K562 (cell line): Measurements from ENCODE around the gene MVB12B. TPM values are rescaled to one million over a fixed set of nuclear protein-coding genes. Genes with fewer than 3 reads are reported as not detected.

ENCODE experiments used
- ATAC-seq: fragments of 200-7000 bp; cut with Tn5 transposase; 3 replicates; pipeline ENCODE4 v1.9.1; 2020; ENCODE audit warnings: moderate library complexity
- BruUV-seq: library from RNA; stranded (reverse); fragments of 400-500 nt; replicated peaks from 2 replicates; lab custom pipeline; 2021; lab: Mats Ljungman, UMichigan
- CTCF ChIA-PET: fragments of 300-600 bp; formaldehyde crosslinking; extraction: SDS; loops from one replicate; lab custom pipeline; 2021; ENCODE audit warnings: low intra/inter-chr PET ratio; lab: Yijun Ruan, JAX
- POLR2A ChIA-PET: fragments of 300-600, 350-650 bp; sonication (Branson Sonifier 250); formaldehyde crosslinking; extraction: SDS; loops from one replicate; lab custom pipeline; 2021; ENCODE audit warnings: antibody characterized with exemption, inconsistent platforms; lab: Yijun Ruan, JAX
- DNase-seq, 4 experiments: peaks; one replicate each; pipeline versions ENCODE4 v3.0.0 to v3.0.0-alpha.2; 2011 to 2018; ENCODE audit warnings: low spot score in 3 of 4, mixed read lengths in 3 of 4; ENCODE audit errors: extremely low read depth in 1 of 4
- FAIRE-seq: peaks from 2 replicates; lab custom pipeline; 2011; peaks lifted over from hg19 to GRCh38; lab: Jason Lieb, UNC
- H2AFZ ChIP-seq: 2 replicates; pipeline ENCODE4 v1.6.0; 2011; ENCODE audit warnings: low read depth, low read length, control low read depth, inconsistent platforms
- H3K27ac ChIP-seq: fragments of 200-600 bp; 3 replicates; pipeline ENCODE4 v1.8.0; 2011; ENCODE audit warnings: low read depth, mild to moderate bottlenecking, control low read depth, inconsistent platforms, low read length, moderate library complexity, mixed read lengths; ENCODE audit errors: extremely low read depth
- H3K27me3 ChIP-seq, 2 experiments: fragments of 300-600 bp in 1 of 2; 2 replicates in 1 of 2; 3 replicates in 1 of 2; pipeline versions ENCODE4 v1.6.0 to v1.8.0; 2011; ENCODE audit warnings: inconsistent platforms in 2 of 2, low read length in 2 of 2, mild to moderate bottlenecking in 1 of 2, mixed read lengths in 1 of 2, moderate library complexity in 1 of 2; ENCODE audit not compliant: control insufficient read depth in 2 of 2, insufficient read depth in 2 of 2
- H3K36me3 ChIP-seq: fragments of 300-600 bp; 3 replicates; pipeline ENCODE4 v1.8.0; 2011; ENCODE audit warnings: mild to moderate bottlenecking, low read length, inconsistent platforms; ENCODE audit not compliant: control insufficient read depth, insufficient read depth
- H3K4me1 ChIP-seq, 2 experiments: fragments of 200-600 bp in 1 of 2; replicated peaks in 1 of 2; 2 replicates in 1 of 2; 3 replicates in 1 of 2; pipeline versions ENCODE4 v1.5.1 to v1.8.0; 2011; ENCODE audit warnings: inconsistent platforms in 2 of 2, low read length in 2 of 2, mild to moderate bottlenecking in 1 of 2, mixed read lengths in 1 of 2, moderate library complexity in 1 of 2; ENCODE audit not compliant: control insufficient read depth in 2 of 2, insufficient read depth in 2 of 2
- H3K4me2 ChIP-seq: 2 replicates; pipeline ENCODE4 v1.6.1; 2011; ENCODE audit warnings: low read length, control low read depth, inconsistent platforms, mixed read lengths; ENCODE audit not compliant: insufficient read depth
- H3K4me3 ChIP-seq: fragments of 200-600 bp; sonication (generic), shearing (Covaris generic); 2 replicates; pipeline ENCODE4 v1.5.1; 2016; ENCODE audit warnings: control low read depth, inconsistent platforms
- H3K79me2 ChIP-seq: fragments of 200-600 bp; 3 replicates; pipeline ENCODE4 v1.8.0; 2011; ENCODE audit warnings: low read length, inconsistent platforms; ENCODE audit not compliant: control insufficient read depth, insufficient read depth
- H3K9ac ChIP-seq, 2 experiments: 2 replicates each; pipeline versions ENCODE4 v1.6.0 to v1.6.1; 2011; ENCODE audit warnings: low read depth in 2 of 2, low read length in 2 of 2, control low read depth in 1 of 2, inconsistent platforms in 1 of 2, mild to moderate bottlenecking in 1 of 2, mixed read lengths in 1 of 2; ENCODE audit not compliant: insufficient read depth in 1 of 2
- H3K9me1 ChIP-seq: one replicate; pipeline ENCODE4 v1.6.0; 2011; ENCODE audit warnings: inconsistent platforms, mild to moderate bottlenecking, low read length, moderate library complexity; ENCODE audit not compliant: control insufficient read depth, insufficient read depth
- H3K9me3 ChIP-seq: replicated peaks from 2 replicates; pipeline ENCODE4 v1.5.1; 2011; ENCODE audit warnings: low read depth, low read length, inconsistent platforms; ENCODE audit not compliant: control insufficient read depth, insufficient read depth
- H4K20me1 ChIP-seq: replicated peaks from 2 replicates; pipeline ENCODE4 v1.6.1; 2011; ENCODE audit warnings: low read length, inconsistent platforms, mixed read lengths; ENCODE audit not compliant: control insufficient read depth, insufficient read depth
- PHB ChIP-seq: fragments of 250-450 bp; sonication (Bioruptor Pico); IDR thresholded peaks from 2 replicates; pipeline ENCODE4 v1.5.0; 2021
- ZBTB1 ChIP-seq: sonication (generic); formaldehyde crosslinking; IDR thresholded peaks from 2 replicates; pipeline ENCODE4 v1.8.1; 2023; ENCODE audit warnings: missing genetic modification reagents, low read depth, mild to moderate bottlenecking, borderline replicate concordance
- WGBS: fragments of 100-300 bp; shearing (Covaris generic); methylation state at CpG from one replicate; pipeline ENCODE4 v1.1.6; 2016; ENCODE audit warnings: low coverage, mixed read lengths; ENCODE audit not compliant: insufficient coverage; ENCODE audit errors: missing lambda C conversion rate; 5-methylcytosine and 5-hydroxymethylcytosine counted together
- in situ Hi-C: fragments of 300-500 bp; cut with MboI; formaldehyde crosslinking; loops from 4 replicates; pipeline ENCODE4 v1.15.0; 2018; ENCODE audit warnings: inconsistent platforms, mixed read lengths
- intact Hi-C: fragments of 100-400 bp; cut with micrococcal nuclease; formaldehyde crosslinking; loops from 2 replicates; pipeline ENCODE4 v1.14.2; 2022
- polyA plus RNA-seq, 8 experiments: library from polyadenylated mRNA; depleted of rRNA in 4 of 8; stranded (reverse) in 5 of 8; unstranded in 3 of 8; fragments of >200 nt; fragmentation: Nextera tagmentation in 2 of 8; fragmentation: Illumina TruSeq in 1 of 8; extraction: Ambion mirVana in 2 of 8; extraction: Trizol in 1 of 8; gene quantifications; 2 replicates each; pipeline versions ENCODE4 v1.2.1 to v1.2.3, GENCODE V29; 2011 to 2014; ENCODE audit warnings: inconsistent platforms in 1 of 8, missing spikeins in 1 of 8
- total RNA-seq, 7 experiments: library from RNA; depleted of rRNA in 6 of 7; stranded (reverse); fragments of >200 nt in 6 of 7; fragmentation: Illumina TruSeq in 2 of 7; extraction: Trizol in 2 of 7; gene quantifications; 2 replicates each; pipeline versions ENCODE4 v1.2.1 to v1.2.3, GENCODE V29; 2011 to 2021; ENCODE audit warnings: low replicate concordance in 1 of 7
- TF ChIP-seq, protein P1 (sequence below): fragments of 250-450 bp; sonication (Bioruptor Pico); IDR thresholded peaks from 2 replicates; pipeline ENCODE4 v1.5.0; 2021; ENCODE audit warnings: mild to moderate bottlenecking, borderline replicate concordance

MVB12B gene
- total and polyA plus RNA-seq, 9 of the 15 experiments (the other 6 are each of a cell fraction or from before 2014, with no cell fraction given), result not detected

DNA sequence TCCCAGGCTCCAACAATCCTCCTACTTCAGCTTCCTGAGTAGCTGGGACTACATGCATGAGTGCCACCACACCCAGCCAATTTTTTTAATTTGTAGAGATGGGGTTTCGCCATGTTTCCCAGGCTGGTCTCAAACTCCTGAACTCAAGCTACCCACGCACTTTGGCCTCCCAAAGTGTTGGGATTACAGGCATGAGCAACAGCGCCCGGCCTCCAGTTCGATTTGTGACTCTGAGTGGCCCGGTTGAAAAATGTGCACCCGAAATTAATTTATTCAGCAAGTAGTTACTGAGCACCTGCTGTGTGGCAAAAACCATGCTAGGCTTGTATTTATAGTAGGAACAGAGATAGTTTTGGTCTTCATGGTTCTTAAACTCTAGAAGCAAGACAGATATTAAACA is 58.3 kb downstream of the MVB12B start:
- FAIRE-seq, result no peak
- Histone ChIP-seq H3K27me3 (peaks cover 5 to 26% of the 10 kb centered on the region in 2 experiments; a peak in 4 of 5 replicates), H3K36me3 (no peaks in the 10 kb centered on the region), H4K20me1 (no peaks in the 10 kb centered on the region), H3K79me2 (no peaks in the 10 kb centered on the region), H3K4me1 (no peaks in the 10 kb centered on the region), H3K27ac (no peak overlapping the region), H2AFZ (no peak overlapping the region), H3K4me3 (no peak overlapping the region), H3K4me2 (no peak overlapping the region), H3K9me3 (no peaks in the 10 kb centered on the region), H3K9me1 (no peaks in the 10 kb centered on the region), H3K9ac (no peak overlapping the region)
- no peak for DNase-seq
- ATAC-seq, result no peak
- TF ChIP-seq ZBTB1 (CRISPR knock-in tag) (no peak), PHB (CRISPR knock-in tag) (no peak)
- TF ChIP-seq, protein P1, sequence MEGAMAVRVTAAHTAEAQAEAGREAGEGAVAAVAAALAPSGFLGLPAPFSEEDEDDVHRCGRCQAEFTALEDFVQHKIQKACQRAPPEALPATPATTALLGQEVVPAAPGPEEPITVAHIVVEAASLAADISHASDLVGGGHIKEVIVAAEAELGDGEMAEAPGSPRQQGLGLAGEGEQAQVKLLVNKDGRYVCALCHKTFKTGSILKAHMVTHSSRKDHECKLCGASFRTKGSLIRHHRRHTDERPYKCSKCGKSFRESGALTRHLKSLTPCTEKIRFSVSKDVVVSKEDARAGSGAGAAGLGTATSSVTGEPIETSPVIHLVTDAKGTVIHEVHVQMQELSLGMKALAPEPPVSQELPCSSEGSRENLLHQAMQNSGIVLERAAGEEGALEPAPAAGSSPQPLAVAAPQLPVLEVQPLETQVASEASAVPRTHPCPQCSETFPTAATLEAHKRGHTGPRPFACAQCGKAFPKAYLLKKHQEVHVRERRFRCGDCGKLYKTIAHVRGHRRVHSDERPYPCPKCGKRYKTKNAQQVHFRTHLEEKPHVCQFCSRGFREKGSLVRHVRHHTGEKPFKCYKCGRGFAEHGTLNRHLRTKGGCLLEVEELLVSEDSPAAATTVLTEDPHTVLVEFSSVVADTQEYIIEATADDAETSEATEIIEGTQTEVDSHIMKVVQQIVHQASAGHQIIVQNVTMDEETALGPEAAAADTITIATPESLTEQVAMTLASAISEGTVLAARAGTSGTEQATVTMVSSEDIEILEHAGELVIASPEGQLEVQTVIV (CRISPR knock-in tag), result no peak
- ChIA-PET CTCF (no interaction called here), POLR2A (interaction anchor here (1.1 kb wide), 1 partner anchor 11 kb away, joined by 3 read pairs; no protein-coding TSS in a partner anchor)
- in situ Hi-C loops (no loop called here), intact Hi-C loops (no loop called here)
- no TSS peak for BruUV-seq
- WGBS, result 0% methylated on average over 7 of the region's 7 CpGs
